Measurements from ENCODE around the gene CDKN1C.

Gene CDKN1C

GRCh38 chr11:2931771-2932738 lies 46.5 kb upstream of the CDKN1C start:
- no peak for TF ChIP-seq CTCF (IDR thresholded peaks at IDR 0.05)
- H3K36me3 Mint-ChIP-seq (ENCODE audit: low read depth) = peaks cover 2% of the 10 kb centered on the region
- DNase-seq = no peak
- no peak overlapping the region for H3K27ac Mint-ChIP-seq
- peaks cover 36% of the 10 kb centered on the region for H3K27me3 Mint-ChIP-seq (ENCODE audit: low read depth, poor library complexity)
- peaks cover 13% of the 10 kb centered on the region for H3K4me1 Mint-ChIP-seq
- H3K9me3 Mint-ChIP-seq = peaks cover 9% of the 10 kb centered on the region
- H3K4me3 Mint-ChIP-seq = no peak overlapping the region

GRCh38 chr11:2931420-2931746 lies 45.8 kb upstream of the CDKN1C start:
- Mint-ChIP-seq H3K9me3 (peaks cover 6% of the 10 kb centered on the region), H3K36me3 (ENCODE audit: low read depth) (no peaks in the 10 kb centered on the region), H3K4me1 (peaks cover 13% of the 10 kb centered on the region), H3K27me3 (ENCODE audit: low read depth, poor library complexity) (peaks cover 43% of the 10 kb centered on the region), H3K27ac (no peak overlapping the region), H3K4me3 (no peak overlapping the region)
- no peak for TF ChIP-seq CTCF (IDR thresholded peaks at IDR 0.05)
- DNase-seq = no peak

DNA sequence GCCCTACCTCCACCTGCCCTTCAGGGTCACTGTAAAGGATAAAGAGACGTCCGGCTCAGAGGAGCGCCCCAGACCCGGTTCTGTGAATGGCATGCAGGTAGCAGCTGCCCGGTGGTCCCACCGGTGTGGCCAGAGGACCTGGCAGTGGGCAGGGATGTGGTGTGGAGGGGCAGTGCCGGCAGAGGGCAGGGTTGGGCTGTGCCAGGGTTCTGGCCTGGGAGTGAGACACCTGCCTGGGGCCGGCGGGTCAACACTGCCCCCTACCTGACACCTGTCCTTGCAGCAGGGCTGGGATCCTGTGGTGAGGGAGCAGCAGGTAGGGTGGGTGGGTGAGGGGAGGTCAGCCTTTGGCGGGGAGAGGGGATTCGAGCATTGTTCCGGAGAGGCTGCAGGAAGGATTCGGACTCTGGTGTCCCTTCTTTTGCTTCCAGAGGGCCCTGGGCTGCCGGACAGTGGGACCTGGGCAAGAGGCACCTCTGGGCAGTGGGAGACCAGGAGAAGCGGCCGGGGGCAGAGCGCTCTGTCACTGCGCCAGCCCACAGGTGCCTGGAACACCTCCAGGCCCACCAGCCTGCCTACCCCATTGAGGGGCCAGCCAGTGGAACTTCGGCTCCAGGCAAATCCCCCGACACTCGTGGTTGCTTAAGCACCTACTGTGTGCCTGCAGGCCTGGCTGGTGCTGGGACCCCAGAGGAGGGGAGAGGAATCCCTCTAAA lies 45.3 kb upstream of the CDKN1C start:
- peak; percentile 66 for DNase-seq
- H3K4me1 Mint-ChIP-seq = peaks cover 13% of the 10 kb centered on the region
- H3K27me3 Mint-ChIP-seq (ENCODE audit: low read depth, poor library complexity) = peaks cover 45% of the 10 kb centered on the region
- H3K9me3 Mint-ChIP-seq = peaks cover 6% of the 10 kb centered on the region
- H3K4me3 Mint-ChIP-seq = peak overlapping the region; percentile 76
- no peak overlapping the region for H3K27ac Mint-ChIP-seq
- TF ChIP-seq CTCF (IDR thresholded peaks at IDR 0.05) = peak; percentile 31
- H3K36me3 Mint-ChIP-seq (ENCODE audit: low read depth) = no peaks in the 10 kb centered on the region

- peak; percentile 58 for DNase-seq
Observed at GRCh38 chr11:2929950-2930703, 44.6 kb upstream of the CDKN1C start.

GRCh38 chr11:2929531-2929949 lies 44.0 kb upstream of the CDKN1C start:
- Mint-ChIP-seq H3K27me3 (ENCODE audit: low read depth, poor library complexity) (peaks cover 49% of the 10 kb centered on the region), H3K27ac (no peak overlapping the region), H3K4me1 (peaks cover 13% of the 10 kb centered on the region), H3K36me3 (ENCODE audit: low read depth) (no peaks in the 10 kb centered on the region), H3K9me3 (peaks cover 1% of the 10 kb centered on the region), H3K4me3 (peak overlapping the region; percentile 72)
- no peak for TF ChIP-seq CTCF (IDR thresholded peaks at IDR 0.05)
- DNase-seq = peak; percentile 51

More at GRCh38 chr11:2929950-2930703, 44.6 kb upstream of the CDKN1C start:
- peak; percentile 35 for TF ChIP-seq CTCF (IDR thresholded peaks at IDR 0.05)
- H3K9me3 Mint-ChIP-seq = peaks cover 6% of the 10 kb centered on the region
- H3K36me3 Mint-ChIP-seq (ENCODE audit: low read depth) = no peaks in the 10 kb centered on the region
- H3K27ac Mint-ChIP-seq = peak overlapping the region; percentile 33
- peak overlapping the region; percentile 76 for H3K4me3 Mint-ChIP-seq
- peaks cover 49% of the 10 kb centered on the region for H3K27me3 Mint-ChIP-seq (ENCODE audit: low read depth, poor library complexity)
- H3K4me1 Mint-ChIP-seq = peaks cover 13% of the 10 kb centered on the region

Data from nephron progenitor cell (in vitro differentiated cells).